HepG2 (cell line): Measurements from ENCODE around the gene PIGL.

Experiments
- CTCF ChIP-seq: sonication (generic); formaldehyde crosslinking; IDR thresholded peaks from 2 replicates; pipeline ENCODE4 v1.5.0; 2020; ENCODE audit warnings: mild to moderate bottlenecking, missing genetic modification reagents, moderate library complexity
- NFE2L2 ChIP-seq: fragments of 150-350 bp; IDR thresholded peaks from 2 replicates; pipeline ENCODE4 v1.6.1; 2014; ENCODE audit warnings: low read length
- PHB2 ChIP-seq: fragments of 450-650 bp; IDR thresholded peaks from 2 replicates; pipeline ENCODE4 v1.6.1; 2018; ENCODE audit not compliant: partially characterized antibody
- PTBP1 ChIP-seq: fragments of 200-400 bp; formaldehyde crosslinking; IDR thresholded peaks from 2 replicates; pipeline ENCODE4 v1.6.1; 2018; ENCODE audit warnings: low read length, low read depth; ENCODE audit not compliant: poor library complexity, severe bottlenecking
- ZNF205 ChIP-seq: IDR thresholded peaks from 2 replicates; pipeline ENCODE4 v1.6.1; 2018; ENCODE audit warnings: missing biosample characterization, missing genetic modification reagents
- ZSCAN20 ChIP-seq: sonication (generic); formaldehyde crosslinking; IDR thresholded peaks from 2 replicates; pipeline ENCODE4 v1.4.0; 2020; ENCODE audit warnings: missing genetic modification reagents, mild to moderate bottlenecking, borderline replicate concordance

GRCh38 chr17:16374146-16374938 lies 157.3 kb downstream of the PIGL start:
- TF ChIP-seq CTCF (CRISPR knock-in tag) (no peak), ZSCAN20 (CRISPR knock-in tag) (no peak), NFE2L2 (no peak), ZNF205 (CRISPR knock-in tag) (no peak), PTBP1 (no peak), PHB2 (no peak)
